GM19193 (cell line): Measurements from ENCODE around the gene RECQL.

ENCODE experiments used
- POLR2A ChIP-seq: IDR thresholded peaks from 4 replicates; pipeline ENCODE4 v1.6.1; 2011; ENCODE audit not compliant: insufficient read depth, insufficient read length; ENCODE audit errors: extremely low read depth

Gene RECQL

DNA sequence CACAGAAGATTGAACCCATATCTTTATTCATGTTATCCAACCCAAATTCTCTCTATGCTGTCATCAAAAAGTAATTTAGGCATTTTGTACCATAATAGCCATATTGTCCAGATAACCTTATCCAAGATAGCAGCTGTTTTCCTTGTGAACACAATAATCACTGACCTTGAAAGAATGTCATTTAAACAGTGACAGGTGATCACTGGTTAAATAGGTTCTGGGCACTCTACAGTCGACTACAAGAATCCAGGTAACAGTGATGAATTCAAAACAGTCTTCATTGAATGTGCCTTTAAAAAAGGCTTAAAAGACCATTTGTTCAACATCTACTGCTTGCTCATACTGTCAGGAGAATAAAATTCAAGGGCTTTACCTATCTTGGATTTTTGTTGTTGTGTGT, 20.1 kb upstream of the RECQL start:
- TF ChIP-seq POLR2A, result no peak

DNA sequence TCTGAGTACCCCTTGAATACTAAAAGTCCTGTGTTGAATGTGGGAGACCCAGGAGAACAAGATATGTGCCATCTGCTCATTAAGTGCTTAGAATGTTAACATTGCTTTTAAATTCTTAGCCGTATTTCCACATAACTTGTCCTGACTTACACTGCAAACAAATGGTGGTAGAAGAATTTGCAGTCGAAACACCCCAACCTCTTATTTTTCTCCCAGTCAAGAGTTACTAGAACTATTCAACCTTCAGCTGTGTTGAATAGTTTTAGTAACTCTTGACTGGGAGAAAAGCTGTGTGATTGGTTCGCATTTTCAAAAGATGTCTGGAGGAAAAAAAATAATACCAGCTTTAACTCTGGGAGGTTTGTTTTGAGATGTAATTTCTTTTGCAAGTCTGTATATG, 17.0 kb upstream of the RECQL start:
- TF ChIP-seq POLR2A, result no peak

DNA sequence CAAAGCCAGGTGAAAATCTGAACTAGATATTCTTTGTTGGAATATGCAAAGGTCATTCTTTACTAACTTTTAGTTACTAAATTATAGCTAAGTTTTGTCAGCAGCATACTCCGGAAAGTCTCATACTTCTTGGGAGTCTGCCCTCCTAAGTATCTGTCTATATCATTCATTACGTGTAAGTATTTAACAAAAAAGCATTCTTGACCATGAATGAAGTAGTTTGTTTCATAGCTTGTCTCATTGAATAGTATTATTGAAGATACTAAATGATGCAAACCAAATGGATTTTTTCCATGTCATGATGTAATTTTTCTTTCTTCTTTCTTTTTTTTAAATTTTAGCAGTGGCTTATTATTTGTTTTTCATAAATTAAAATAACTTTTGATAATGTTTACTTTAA, 14.8 kb upstream of the RECQL start:
- TF ChIP-seq POLR2A, result no peak

DNA sequence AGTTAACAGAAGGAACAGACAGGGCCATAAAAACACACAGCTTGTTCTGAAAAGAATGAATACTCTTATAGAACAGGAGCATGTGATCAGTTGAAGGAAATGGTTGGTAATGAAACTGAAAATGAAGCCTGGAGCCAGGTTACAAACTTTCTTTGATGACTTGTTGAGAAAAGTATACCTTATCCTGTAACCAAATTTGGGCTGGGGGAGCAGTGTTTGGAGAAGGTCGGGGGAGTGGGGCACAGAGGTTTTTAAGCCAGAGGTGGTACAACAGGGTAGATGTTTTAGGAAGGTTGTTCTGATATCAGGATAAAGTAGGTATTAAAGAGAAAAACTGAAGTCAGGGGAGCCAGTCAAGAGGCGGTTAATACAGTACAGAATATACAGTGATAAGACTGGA, 8.3 kb upstream of the RECQL start:
- no peak for TF ChIP-seq POLR2A

DNA sequence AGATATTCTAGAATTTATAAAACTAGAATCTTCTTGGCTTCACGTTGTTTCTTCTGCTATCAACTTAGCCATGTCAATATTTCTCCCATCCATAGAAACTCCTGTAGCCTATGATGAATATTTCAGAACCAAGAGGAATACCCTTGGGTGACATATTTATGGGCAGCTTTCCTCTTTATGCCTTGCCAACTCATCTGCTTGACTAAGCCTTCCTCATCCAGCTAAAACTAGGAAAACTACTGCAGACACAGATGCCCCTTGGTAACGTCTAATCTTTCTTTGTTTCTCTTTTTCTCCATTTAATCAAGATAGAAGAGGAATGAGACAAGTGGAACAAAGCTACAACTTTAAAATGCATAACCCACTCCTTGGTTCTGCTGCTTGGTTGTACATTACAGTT, 6.4 kb upstream of the RECQL start:
- no peak for TF ChIP-seq POLR2A

DNA sequence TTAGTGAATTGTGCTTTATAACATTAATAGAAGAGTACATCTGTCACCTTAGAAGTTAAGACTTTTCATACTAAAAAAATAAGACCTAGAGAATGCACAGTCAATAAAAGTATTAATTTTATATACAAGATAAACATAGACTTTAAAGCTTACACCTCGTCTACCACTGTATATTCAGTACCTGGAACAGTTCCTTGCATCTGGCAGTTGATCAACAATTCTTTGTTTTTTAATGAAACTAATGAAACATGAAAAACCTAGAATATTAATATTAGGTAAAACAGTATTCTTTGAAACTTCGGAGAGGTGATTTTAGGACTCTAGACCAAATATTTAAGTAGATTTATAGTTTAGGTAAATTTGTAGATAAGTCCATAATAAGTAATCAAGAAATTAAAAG, 4.5 kb upstream of the RECQL start:
- no peak for TF ChIP-seq POLR2A

DNA sequence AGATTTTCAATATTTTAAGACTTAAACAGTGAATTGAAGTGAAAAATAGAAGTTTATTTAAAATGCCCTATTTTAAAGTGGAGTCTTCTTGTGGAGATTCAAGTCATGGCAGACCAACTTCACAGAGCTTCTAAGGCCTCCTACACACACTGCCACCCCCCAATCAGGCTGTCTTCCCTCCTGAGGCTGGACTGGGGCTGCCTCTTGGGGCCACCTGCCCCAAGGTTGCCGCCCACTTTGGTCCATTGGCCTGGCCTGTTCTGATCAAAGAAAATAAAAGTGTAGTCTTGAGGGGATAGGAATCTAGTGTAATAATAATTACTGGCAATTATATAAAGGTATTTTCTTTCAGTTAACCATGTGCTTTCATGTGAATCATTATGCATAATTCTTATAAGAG, 1.4 kb upstream of the RECQL start:
- no peak for TF ChIP-seq POLR2A

DNA sequence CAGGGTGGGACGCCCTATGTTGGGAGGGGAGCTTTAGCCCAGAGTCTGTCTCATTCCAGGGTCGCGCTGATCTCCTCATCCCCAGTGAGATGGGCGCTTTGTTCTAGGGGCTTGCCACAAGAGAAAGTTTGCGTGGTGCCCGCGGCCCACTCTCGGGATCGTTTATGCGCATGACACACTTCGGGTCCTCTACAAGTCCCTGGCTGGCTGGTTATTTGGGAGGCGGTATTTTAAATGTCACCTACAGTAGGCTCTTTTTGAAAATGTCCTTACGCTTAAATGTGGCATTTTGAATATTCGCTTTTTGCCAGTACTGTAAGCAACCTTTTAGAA, 695 bp upstream of the RECQL start:
- no peak for TF ChIP-seq POLR2A

DNA sequence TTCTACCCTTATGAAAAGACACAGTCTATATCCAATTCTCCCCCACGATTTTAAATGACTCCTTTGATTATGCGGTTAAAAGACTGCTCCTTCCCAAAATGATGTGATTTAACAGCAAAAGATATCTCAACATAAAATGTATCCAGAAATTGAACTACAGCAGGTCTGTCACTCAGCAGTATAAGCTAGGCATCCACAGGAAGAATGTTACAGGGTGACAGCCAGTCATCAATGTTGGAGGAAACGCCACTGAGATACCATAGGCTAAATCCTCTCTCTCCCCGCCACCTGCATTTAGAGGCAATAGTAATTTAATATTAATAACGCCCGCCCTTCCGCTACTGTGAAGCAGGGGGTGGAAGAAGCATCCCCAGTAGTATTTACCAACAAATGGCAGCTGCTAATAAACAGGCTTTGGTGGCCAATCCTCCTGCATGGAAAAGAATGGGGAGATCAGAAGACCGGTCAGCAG, 613 bp downstream of the RECQL start:
- TF ChIP-seq POLR2A, result no peak

DNA sequence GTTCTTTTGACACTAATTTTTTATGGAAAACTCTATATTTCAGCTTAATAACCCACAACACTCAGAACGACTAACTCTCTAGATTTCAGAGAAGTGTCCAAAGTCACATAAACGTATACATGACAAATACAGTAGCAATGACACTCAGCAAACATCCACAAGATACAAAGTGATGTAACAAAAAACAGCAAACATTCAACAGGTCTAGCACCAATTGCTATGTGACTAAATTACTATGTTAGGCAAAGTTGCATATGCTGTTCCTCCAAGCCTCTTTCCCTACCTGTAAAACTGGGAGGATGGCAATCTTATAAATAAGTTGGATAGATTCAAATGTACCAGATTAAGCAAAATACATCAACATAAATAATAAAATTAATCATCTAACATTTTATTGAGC, 1.7 kb downstream of the RECQL start:
- no peak for TF ChIP-seq POLR2A

DNA sequence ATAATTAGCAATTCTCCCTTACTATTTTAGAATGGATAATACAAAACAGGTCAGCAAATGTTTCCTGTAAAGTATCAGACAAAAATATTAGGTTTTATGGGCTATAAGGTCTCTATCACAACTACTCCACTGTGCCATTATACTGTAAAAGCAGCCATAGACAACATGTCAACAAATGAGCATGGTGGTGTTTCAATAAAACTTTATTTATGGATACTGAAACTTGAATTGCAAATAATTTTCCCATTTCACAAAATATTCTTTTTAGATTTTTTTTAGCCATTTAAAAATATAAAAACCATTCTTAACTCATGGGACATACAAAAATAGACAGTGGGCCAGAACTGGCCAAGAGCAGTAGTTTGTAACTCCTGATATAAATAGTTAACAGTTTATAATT, 15.4 kb downstream of the RECQL start:
- no peak for TF ChIP-seq POLR2A

DNA sequence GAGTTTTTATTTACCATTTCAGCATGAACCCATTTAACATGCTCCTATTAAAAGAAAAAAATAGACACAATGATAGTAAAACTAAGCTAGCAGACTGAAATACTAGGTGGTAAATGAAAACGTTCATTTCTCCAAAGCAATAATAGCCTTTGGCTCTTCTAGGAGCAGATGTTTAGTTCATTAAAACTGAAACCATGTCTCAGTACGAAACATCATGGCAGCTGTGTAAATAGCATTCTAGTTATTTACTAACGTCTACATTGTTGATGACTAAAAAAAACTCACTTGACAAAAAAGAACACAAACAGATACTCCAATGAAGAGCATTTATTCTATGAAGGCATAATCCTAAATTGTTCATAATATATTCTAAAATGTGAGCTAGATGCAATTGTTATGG, 17.9 kb downstream of the RECQL start:
- no peak for TF ChIP-seq POLR2A

DNA sequence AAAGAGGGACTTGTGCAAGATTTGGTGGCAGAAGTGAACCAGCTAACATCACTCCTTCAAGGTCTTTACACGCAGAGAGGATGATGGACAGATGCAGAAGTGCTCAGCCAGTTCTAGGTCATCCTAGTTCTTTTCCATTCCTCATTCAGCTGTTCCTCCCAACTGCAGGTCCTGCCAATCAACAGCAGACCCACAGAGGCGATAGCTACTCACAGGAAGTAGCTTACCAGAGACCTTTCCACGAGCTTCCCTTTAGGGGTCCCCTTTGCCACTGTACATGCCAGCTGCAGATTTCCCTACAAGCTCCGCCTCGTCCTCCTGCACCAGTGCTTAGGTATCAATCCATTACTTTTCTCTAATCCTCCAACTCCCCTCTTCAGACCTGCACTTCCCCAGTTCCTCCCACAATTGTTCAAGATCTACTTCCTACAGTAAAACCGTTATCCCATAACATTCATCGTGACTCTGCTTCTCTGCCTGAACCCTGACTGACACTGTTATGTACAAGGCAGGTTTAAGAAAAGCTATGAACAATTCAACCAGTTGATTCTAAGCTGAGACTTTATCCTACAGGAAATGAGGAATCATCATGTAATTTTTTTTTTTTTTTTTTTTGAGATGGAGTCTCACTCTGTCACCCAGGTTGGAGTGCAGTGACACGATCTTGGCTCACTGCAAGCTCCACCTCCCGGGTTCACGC, 22.5 kb downstream of the RECQL start:
- no peak for TF ChIP-seq POLR2A

DNA sequence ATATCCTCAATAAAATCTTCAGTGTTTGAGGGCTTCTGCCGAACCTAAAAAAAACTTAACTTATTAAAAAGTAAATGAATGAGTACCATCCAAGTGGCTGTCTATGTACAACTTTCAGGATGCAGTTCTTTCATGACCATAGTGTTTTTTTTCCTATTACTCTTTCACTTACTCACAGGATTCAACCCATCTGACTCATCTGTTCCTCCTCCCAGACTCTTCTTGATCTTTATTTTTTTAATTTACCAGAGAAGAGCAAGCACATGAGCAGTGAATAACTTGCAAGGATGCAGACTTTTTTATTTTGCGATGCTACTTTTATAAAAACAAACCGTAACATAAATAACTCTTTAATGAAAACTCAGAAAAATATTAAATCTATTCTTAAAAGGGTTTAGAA, 24.5 kb downstream of the RECQL start:
- no peak for TF ChIP-seq POLR2A

DNA sequence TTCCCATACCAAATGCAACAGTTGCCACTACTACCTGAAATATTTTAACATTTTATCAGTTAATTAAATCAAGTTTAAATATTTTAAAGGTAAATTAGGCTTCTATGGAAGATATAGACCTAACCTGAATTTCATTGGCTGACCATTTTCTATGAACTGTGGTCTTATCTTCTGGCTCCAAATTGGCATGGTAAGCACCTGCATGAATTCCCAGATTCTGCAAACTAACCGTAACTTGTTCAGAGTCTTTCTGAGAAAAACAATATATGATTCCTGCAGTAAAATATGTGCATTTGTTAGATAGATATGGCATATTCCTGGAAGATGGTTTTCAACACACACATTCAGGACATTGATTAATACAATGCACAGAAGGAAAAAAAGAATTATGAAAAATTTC, 25.9 kb downstream of the RECQL start:
- no peak for TF ChIP-seq POLR2A

DNA sequence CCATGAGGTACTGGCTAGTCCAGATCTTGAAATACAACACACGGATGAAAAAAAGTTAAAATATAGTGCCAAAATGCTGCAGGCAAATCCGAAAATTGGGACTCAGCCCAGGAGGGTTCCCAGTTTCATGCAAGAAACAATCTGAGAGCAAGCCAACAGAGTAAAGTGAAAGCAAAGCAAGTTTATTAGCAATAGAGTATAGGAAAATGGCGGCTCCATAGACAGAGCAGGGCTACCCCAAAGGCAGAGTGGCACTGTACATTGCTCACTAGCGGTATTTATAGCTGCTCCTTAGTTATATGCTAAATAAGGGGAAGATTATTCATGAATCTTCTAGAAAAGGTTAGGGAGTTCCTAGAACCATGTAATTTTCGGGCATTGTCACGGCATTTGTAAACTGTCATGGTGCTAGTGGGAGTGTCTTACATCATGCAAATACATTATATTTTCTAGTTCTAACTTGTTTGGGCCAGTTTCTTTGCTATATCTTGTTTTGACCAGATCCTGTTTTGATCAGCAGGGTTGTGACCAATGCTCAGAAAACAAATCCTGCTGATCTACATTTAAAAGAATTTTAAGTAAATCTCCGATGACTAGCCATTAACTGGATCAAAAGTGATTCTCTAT, 29.1 kb downstream of the RECQL start:
- no peak for TF ChIP-seq POLR2A

DNA sequence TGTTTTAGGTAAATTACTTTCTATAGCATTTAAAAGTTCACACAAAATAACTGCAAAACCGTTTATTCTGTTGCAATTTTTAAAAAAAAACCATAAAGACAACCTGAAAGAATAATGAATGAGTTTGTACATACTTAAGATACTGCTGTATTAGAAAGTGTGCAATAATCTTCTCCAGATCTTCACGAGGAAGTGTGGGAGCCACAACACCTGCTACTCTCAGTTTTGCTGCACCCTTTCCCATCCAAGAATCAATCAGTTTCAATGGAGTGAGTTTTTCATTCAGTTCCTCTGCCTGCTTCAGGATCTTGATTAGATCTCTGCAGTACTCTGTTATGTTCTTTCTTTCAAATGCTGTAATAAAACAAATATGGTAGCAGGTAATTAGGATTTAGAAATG, 30.1 kb downstream of the RECQL start:
- no peak for TF ChIP-seq POLR2A

DNA sequence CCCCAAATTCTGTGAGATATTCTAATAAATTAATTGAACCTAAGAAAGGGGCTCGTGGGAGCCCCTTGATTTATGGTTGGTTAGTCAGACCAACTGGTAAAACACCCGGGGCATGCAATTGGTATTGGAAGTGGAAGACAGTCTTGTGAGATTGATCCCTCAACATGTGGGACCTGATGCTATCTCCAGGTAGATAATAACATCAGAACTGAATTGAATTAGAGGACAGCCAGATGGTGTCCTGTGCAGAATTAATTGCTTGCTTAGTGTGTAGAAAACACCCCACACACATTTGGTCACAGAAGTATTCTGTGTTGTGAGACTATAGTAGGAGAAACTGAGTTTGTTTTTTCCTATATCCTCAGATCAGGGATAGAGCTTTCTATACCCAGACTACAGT, 42.0 kb downstream of the RECQL start:
- no peak for TF ChIP-seq POLR2A

DNA sequence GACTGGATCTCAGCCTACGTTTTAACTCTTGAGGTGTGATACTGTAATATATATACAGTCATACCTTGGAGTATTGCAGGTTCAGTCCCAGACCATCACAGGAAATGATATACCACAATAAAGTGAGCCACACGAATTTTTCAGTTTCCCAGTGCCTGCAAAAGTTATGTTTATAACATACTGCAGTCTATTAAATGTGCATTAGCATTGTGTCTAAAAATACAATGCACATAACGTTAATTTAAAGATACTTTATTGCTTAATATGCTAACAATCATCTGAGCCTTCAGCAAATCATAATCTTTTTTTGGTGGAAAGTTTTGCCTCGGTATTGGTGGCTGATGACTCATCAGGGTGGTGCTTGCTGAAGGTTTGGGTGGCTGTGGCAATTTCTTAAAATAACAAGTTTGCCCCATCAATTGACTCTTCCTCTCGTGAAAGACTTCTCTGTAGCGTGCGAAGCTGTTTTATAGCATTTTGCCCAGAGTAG, 45.1 kb downstream of the RECQL start:
- no peak for TF ChIP-seq POLR2A
